GM21423 (cell line): ENCODE measurements around the gene ZC3H7A.
A peak's percentile ranks its signal among the peaks of the same experiment; 100 is the strongest.

ENCODE experiments used
- ATAC-seq: cut with Tn5 transposase; IDR thresholded peaks from one replicate; pipeline ENCODE4 v1.9.1; 2021; ENCODE audit warnings: mild to moderate bottlenecking, moderate library complexity; ENCODE audit not compliant: unreplicated experiment

Gene ZC3H7A

DNA sequence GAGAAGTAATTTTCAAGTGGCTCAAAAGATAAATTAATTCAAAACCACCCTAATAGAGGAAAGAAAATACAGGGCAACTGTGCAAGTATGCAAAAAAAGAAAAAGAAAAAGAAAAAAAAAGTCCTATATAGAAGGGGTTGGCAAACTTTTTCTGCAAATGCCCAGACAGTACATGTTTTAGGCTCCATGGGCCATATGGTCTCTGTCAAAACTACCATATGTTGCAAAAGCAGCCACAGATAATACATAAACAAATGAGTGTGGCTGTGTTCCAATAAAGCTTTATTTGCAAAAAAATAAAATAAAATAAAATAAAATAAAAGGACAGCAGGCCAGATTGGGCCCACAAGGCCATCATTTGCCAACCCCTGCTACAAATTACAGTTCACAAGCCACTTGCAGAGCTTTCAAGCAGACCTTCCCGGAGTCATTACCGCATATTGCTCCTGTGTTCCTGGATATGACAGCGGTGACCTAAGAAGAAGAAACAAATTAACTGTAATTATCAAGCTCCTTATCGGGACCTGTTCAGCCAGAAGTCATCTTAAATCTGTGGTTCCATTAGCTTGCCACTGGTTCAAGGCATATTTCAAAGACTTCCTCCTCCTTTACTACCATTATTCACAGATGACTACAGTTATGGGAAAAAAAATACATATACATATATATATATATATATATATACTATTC is 15.9 kb downstream of the ZC3H7A start:
- ATAC-seq, result no peak

DNA sequence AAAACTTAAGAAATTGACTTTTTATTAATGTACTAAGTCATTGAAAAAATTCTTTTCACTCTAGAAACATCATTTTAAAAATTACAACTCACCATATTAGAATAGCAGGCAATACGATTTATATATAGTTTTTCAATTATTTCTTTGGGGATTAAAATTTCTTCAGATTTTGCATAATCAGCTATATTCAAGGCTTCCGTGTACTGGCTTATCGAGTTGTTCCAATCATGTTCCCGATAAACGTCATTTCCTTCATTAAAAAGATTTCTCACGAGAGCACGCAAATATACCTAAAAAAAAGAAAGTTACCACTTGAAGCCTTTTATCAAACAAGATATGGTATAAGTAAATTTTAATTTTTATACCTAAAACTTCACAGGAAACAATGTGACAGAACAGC is 18.0 kb downstream of the ZC3H7A start:
- ATAC-seq, result no peak

GRCh38 chr16:11774065-11774626 is 22.9 kb downstream of the ZC3H7A start:
- ATAC-seq, result no peak

DNA sequence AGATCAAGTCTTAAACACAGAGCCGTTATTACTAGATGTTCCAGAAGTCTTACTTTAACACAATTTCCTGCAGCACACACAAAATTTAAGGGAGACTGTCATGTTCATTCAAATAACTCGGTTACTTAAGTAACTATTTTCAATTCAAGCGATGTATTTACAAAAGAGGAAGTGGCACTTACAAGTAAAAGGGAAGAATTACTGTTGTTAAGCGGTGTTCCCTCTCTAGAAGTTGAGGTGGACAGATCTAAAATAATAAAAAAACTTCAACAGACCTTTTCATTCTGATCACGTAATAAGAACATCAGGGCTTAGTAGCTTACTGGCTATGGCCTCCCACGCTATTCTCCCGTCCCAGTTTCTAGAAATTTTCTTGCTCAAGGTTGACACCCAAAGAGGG is 28.2 kb downstream of the ZC3H7A start:
- ATAC-seq, result no peak

DNA sequence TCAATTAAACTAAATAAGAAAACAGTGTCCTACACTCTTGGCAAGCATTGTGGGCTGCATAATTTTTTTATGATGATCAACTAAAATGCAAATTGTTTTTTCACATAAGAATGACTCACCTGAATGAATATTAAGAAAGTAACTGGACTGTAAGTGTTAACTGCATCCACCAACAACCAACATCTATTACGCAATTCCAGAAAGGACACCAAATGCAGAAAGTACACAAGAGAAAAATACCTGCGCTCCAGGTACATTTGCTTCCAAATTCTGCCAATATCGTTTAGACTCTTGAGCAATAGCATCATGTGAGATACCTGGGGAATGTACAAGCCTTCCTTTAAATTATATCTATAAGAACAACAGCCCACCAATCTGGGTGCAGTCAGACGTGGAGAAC is 34.6 kb downstream of the ZC3H7A start:
- no peak for ATAC-seq

DNA sequence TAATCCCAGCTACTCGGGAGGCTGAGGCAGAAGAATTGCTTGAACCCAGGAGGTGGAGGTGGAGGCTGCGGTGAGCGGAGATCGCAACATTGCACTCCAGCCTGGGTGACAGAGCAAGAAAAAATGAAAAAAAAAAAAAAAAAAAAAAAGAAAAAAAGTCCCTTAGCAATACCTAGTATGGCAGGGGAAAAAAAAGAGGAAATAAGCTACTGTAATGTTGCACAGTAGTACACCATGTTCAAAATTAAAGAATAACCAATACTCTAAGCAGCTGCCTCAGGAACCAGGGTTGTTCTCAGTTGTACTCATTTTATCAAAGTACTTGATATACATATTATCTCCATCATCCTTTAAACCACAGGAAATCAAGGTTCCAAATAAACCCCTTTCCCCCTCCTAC is 37.1 kb downstream of the ZC3H7A start:
- ATAC-seq, result no peak

- ATAC-seq, result no peak
These were observed 37.8 kb downstream of the ZC3H7A start for GRCh38 chr16:11759163-11759834.

- ATAC-seq, result no peak
These were observed 39.1 kb downstream of the ZC3H7A start for GRCh38 chr16:11757671-11758545.

- ATAC-seq, result no peak
These were observed 40.8 kb downstream of the ZC3H7A start for GRCh38 chr16:11756248-11756647.

DNA sequence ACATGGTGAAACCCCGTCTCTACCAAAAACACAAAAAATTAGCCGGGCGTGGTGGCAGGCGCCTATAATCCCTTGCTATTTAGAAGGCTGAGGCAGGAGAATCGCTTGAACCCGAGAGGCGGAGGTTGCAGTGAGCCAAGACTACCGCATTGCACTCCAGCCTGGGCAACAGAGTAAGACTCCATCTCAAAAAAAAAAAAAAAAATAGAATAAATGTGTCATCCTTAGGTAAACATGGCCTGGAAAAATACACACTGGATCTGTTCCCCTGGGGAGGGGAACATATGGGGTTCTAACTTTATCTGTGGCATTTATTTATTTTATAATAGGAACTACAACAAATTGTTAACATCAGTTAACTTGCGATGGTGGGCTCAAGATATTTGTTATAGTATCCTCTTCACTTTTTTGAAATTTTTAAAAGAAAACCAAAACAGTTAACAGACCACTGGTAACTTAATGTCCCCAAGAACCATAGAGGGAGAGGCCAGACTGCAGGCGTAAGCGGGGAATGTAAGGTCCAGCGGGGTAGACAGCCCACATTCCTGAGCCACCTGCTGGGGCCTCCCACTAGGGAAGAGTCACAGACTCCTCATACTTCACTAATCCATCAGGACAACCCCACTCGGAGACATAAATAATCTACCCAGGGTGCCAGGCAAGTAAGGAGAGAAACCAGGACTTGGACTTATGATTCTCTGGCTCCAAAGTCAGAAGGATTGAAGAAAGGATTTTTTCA is 41.9 kb downstream of the ZC3H7A start:
- ATAC-seq, result no peak

DNA sequence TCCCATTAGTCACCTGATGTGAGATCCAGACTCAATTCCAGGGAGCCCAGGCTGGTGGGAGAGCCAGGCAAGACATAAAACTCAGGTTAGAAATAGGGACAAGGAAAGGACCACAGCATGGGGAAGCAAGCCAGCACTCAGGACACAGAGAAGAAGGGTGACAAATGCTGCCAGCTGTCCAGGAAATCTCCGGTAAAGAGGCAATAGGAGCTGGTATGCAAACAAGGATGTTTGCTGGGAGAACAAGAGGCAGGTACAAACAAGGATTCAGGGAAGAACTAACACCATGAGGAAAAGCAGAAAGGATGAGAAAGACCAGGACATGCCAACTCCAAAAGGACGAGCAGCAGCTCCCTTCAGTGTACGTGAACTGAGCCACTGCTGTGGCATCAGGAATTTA is 44.2 kb downstream of the ZC3H7A start:
- ATAC-seq, result no peak

DNA sequence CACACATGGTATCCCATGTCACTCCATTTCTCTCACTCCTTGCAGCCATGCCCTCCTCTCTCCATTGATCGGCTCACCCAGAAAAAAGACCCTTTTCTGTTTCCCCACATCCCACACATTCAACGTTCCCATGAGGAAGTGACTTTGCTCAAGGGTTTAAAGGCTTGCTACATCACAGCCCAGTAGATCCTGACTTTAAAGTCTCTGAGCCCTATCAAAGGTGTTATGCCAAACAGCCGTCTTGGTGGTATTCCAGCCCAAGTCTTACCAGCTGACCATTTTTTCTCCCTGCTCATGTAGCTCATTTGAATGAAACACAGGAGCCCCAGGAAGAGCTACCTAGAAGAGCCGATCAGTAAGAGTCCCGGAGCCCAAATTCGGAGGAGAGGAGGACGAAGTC is 47.0 kb downstream of the ZC3H7A start:
- no peak for ATAC-seq

GRCh38 chr16:11748404-11749254 is 48.4 kb downstream of the ZC3H7A start:
- ATAC-seq, result no peak

GRCh38 chr16:11747949-11748403 is 49.1 kb downstream of the ZC3H7A start:
- no peak for ATAC-seq

- ATAC-seq, result no peak
These were observed 53.0 kb downstream of the ZC3H7A start for GRCh38 chr16:11744075-11744470.

GRCh38 chr16:11743308-11744074 is 53.6 kb downstream of the ZC3H7A start:
- ATAC-seq, result no peak

GRCh38 chr16:11742536-11743307 is 54.3 kb downstream of the ZC3H7A start, which contains the start of gene TXNDC11:
TSS of gene TXNDC11 (minus strand) at chr16:11742857. CDS start at chr16:11742730, 127 bp downstream.
- peak; percentile 90 for ATAC-seq

DNA sequence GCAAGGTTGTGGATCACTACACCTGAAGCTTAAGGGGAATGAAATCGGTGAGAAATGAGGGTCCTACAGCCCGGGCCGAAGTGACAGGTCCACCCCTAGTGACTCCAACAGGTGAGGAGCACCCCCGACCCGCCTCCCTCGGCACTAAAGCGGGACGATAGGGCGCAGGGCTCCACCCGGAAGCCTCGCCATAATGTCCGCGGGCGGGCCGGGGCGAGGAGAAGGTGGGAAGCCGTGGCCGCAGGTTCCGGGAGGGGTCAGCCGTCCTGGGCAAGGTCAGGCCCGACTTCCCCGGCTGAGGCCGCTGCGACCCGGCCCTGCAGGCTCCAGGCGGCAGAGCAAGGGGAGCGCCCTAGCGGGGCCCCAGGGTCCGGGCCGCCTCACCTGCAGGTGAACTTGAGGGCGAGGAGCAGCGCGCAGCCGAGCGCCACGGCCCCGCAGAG is 54.9 kb downstream of the ZC3H7A start:
- ATAC-seq, result peak; percentile 27
